Left ventricle myocardium inferior (tissue), 1 donor: ENCODE measurements around the gene CNGA1. TPM values are rescaled to one million over a fixed set of nuclear protein-coding genes. Genes with fewer than 3 reads are reported as not detected.

Experiments
- DNase-seq: peaks from one replicate; pipeline ENCODE4 v3.0.0-alpha.2; 2020
- H3K27ac ChIP-seq: fragments of 200-600 bp; replicated peaks from 2 replicates; pipeline ENCODE4 v1.8.0; 2021
- H3K27me3 ChIP-seq: fragments of 200-600 bp; 2 replicates; pipeline ENCODE4 v1.8.0; 2021; ENCODE audit warnings: low read depth
- H3K36me3 ChIP-seq: fragments of 200-600 bp; 2 replicates; pipeline ENCODE4 v1.8.0; 2021
- H3K4me1 ChIP-seq: fragments of 200-600 bp; 2 replicates; pipeline ENCODE4 v1.8.0; 2021
- H3K4me3 ChIP-seq: fragments of 200-600 bp; 2 replicates; pipeline ENCODE4 v1.8.0; 2021; ENCODE audit warnings: mild to moderate bottlenecking, moderate library complexity
- H3K9me3 ChIP-seq: fragments of 200-600 bp; replicated peaks from 2 replicates; pipeline ENCODE4 v1.8.0; 2021
- CTCF ChIP-seq: fragments of 200-600 bp; IDR thresholded peaks from 2 replicates; pipeline ENCODE4 v1.8.0; 2021; ENCODE audit warnings: antibody characterized with exemption, mild to moderate bottlenecking, borderline replicate concordance
- intact Hi-C: fragments of 100-400 bp; cut with micrococcal nuclease; formaldehyde crosslinking; loops from one replicate; pipeline ENCODE4 v1.11.0; 2022
- total RNA-seq: library from RNA; stranded (reverse); fragmentation: NEBNext Ultra II Directional; extraction: Animal tissue kit (Norgen Biotek cat#: 25700); gene quantifications from one replicate; pipeline ENCODE4 v1.2.1, GENCODE V29; 2021
- donor health status: DM: no; HTN: yes; CAD: no; lungs with severe emphysema.

The CNGA1 gene
- total RNA-seq, 1 donor from 2014 or later = not detected

DNA sequence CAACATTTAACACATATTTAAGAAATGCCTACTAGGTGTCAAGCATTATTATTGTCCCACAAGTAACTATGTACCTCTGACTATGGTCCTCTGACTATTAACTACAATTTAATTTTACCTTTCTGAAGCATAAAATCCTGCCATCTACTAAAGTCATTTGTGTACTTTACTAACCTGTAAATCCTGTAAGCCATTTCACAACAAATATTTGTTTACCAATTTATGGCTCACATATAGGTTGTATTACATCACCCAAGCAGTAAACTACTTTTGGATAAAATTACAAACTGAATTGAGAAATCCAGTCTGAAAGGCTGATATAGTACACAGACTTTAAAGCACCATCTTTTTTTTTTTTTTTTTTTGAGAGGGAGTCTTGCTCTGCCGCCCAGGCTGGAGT is 43.8 kb downstream of the CNGA1 start:
- intact Hi-C loops = no loop called here
- H3K27me3 ChIP-seq = no peaks in the 10 kb centered on the region
- H3K4me1 ChIP-seq = no peaks in the 10 kb centered on the region
- H3K4me3 ChIP-seq = no peak overlapping the region
- H3K9me3 ChIP-seq = no peaks in the 10 kb centered on the region
- H3K36me3 ChIP-seq = no peaks in the 10 kb centered on the region
- DNase-seq = no peak
- H3K27ac ChIP-seq = no peak overlapping the region
- no peak for TF ChIP-seq CTCF

DNA sequence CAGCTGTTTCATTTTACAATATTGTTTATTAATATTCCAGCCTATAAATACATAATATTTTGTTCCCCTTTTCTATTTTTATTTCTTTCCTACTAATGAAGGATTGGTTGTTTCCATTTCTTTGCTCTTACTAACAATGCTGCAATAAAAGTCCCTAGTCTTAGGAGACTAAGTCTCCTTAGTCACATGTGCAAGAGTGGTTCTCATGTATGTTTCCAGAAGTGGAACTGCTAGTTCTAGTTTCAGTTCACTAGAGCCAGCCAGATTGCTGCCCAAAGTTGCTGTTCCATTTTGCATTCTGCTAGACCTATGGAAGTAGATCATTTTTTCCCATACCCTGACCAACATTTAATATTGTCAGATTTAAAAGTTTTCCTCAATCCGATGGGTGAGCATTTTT is 44.3 kb downstream of the CNGA1 start:
- no peak for DNase-seq
- H3K4me1 ChIP-seq = no peaks in the 10 kb centered on the region
- H3K27ac ChIP-seq = no peak overlapping the region
- no peaks in the 10 kb centered on the region for H3K36me3 ChIP-seq
- intact Hi-C loops = no loop called here
- H3K4me3 ChIP-seq = no peak overlapping the region
- no peak for TF ChIP-seq CTCF
- no peaks in the 10 kb centered on the region for H3K9me3 ChIP-seq
- H3K27me3 ChIP-seq = no peaks in the 10 kb centered on the region

GRCh38 chr4:47968847-47969246 is 47.6 kb downstream of the CNGA1 start:
- no peaks in the 10 kb centered on the region for H3K36me3 ChIP-seq
- H3K9me3 ChIP-seq = no peaks in the 10 kb centered on the region
- TF ChIP-seq CTCF = no peak
- H3K4me3 ChIP-seq = no peak overlapping the region
- intact Hi-C loops = no loop called here
- no peak overlapping the region for H3K27ac ChIP-seq
- H3K4me1 ChIP-seq = no peaks in the 10 kb centered on the region
- no peak for DNase-seq
- H3K27me3 ChIP-seq = no peaks in the 10 kb centered on the region

- no peak for DNase-seq
- no peak for TF ChIP-seq CTCF
- Histone ChIP-seq H3K4me1 (no peaks in the 10 kb centered on the region), H3K27me3 (peaks cover 5% of the 10 kb centered on the region), H3K9me3 (no peaks in the 10 kb centered on the region), H3K36me3 (no peaks in the 10 kb centered on the region), H3K27ac (no peak overlapping the region), H3K4me3 (no peak overlapping the region)
- intact Hi-C loops = no loop called here
These were observed 61.8 kb downstream of the CNGA1 start for GRCh38 chr4:47954677-47955076.

DNA sequence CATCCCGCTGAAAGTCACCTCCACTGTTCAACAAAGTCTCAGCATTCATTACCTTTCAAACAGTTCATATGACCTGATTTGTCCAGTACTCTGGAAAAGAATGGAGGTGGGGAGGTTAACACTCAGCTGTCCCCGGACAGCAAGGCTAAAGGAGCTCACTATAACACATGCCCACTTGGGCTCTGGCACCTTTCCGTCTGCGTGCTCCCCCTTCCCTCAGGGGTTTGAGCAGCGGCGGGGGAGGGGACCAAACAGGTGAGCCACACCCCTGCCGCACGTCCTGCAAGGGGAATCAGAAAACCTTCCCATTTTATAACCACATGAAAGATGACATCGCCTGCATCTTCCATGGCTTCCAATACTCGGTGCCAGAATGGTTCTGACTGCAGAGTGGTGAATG is 62.2 kb downstream of the CNGA1 start:
- Histone ChIP-seq H3K4me1 (no peaks in the 10 kb centered on the region), H3K4me3 (no peak overlapping the region), H3K9me3 (no peaks in the 10 kb centered on the region), H3K36me3 (no peaks in the 10 kb centered on the region), H3K27me3 (peaks cover 5% of the 10 kb centered on the region), H3K27ac (no peak overlapping the region)
- no peak for TF ChIP-seq CTCF
- intact Hi-C loops = no loop called here
- DNase-seq = no peak
